ENCODE data around the gene RAI1. TPM values are rescaled to one million over a fixed set of nuclear protein-coding genes. Genes with fewer than 3 reads are reported as not detected.
A peak's percentile ranks its signal among the peaks of the same experiment; 100 is the strongest.

RAI1 gene
- total and polyA plus RNA-seq, 2 of the 8 experiments (the other 6 are each of a cell fraction or from before 2014, with no cell fraction given), result 0.39 to 1.2 TPM

GRCh38 chr17:17817552-17817947 is 136.3 kb downstream of the RAI1 start:
- no peak overlapping the region for H2BK120ac ChIP-seq (replicated peaks; ENCODE audit: low read depth, low read length)
- peaks cover 23 to 60% (median 42%) of the 10 kb centered on the region in 4 experiments; a peak in 7 of 8 replicates for H3K36me3 ChIP-seq (ENCODE audit: control insufficient read depth in 2 of 4, insufficient read depth in 4 of 4, low read length in 3 of 4)
- no peak overlapping the region for H3K27ac ChIP-seq (ENCODE audit: low read depth, low read length)
- DNase-seq (ENCODE audit: low read depth in 1 of 2, low spot score in 2 of 2), result no peak
- H2BK15ac ChIP-seq (ENCODE audit: low read length), result no peak overlapping the region
- no peak overlapping the region for H2AK5ac ChIP-seq (ENCODE audit: low read depth, low read length)
- H3K79me1 ChIP-seq (ENCODE audit: low read depth, low read length), result peaks cover 27% of the 10 kb centered on the region
- no peak for FAIRE-seq
- no peaks in the 10 kb centered on the region; the same call in 1 of the 2 replicates for H3K23me2 ChIP-seq (ENCODE audit: low read depth, low read length)
- CTCF ChIA-PET (ENCODE audit: partially characterized antibody), result interaction anchor here (1.0 to 18.1 kb wide), 6 partner anchors 14 to 147 kb away, joined by 3 to 375 read pairs (median 5); partner anchors contain the start of gene SREBF1
- no peak overlapping the region for H3K23ac ChIP-seq (ENCODE audit: insufficient read length)
- H3K9me3 ChIP-seq (ENCODE audit: insufficient read depth in 2 of 2, low read depth in 1 of 2, low read length in 1 of 2), result no peaks in the 10 kb centered on the region
- H3K18ac ChIP-seq (ENCODE audit: extremely low read depth, low read length), result no peak overlapping the region
- no peak overlapping the region for H3K14ac ChIP-seq (ENCODE audit: insufficient read length)
- no peak overlapping the region for H3K4ac ChIP-seq (replicated peaks; ENCODE audit: insufficient read length, low read depth, low read length)
- no peak overlapping the region for H3K4me3 ChIP-seq (ENCODE audit: extremely low read depth in 1 of 4, insufficient read depth in 2 of 4, low read depth in 3 of 4, low read length in 4 of 4)
- no peak overlapping the region for H4K91ac ChIP-seq (replicated peaks; ENCODE audit: insufficient read length, low read length)
- H2BK12ac ChIP-seq (ENCODE audit: low read depth, low read length), result peak overlapping the region; percentile 63; the same call in 1 of the 2 replicates
- 81% methylated on average over 10 of the region's 10 CpGs; no CpG with 5 or more reads in 1 of the 2 experiments for WGBS, 2 experiments (ENCODE audit: extremely low coverage in 1 of 2, insufficient coverage in 1 of 2, insufficient read length in 1 of 2, insufficient replicate concordance in 2 of 2, low coverage in 1 of 2, low lambda C conversion rate in 2 of 2, missing lambda C conversion rate in 1 of 2)
- H2BK5ac ChIP-seq (ENCODE audit: low read depth, low read length), result peak overlapping the region; percentile 46; the same call in 1 of the 2 replicates
- no peaks in the 10 kb centered on the region for H3K27me3 ChIP-seq (replicated peaks in 1 of 4; ENCODE audit: control insufficient read depth in 3 of 4, extremely low read depth in 1 of 4, insufficient read depth in 3 of 4, low read length in 3 of 4)
- no peak overlapping the region for H2BK20ac ChIP-seq (ENCODE audit: low read length)
- peaks cover 0 to 14% (median 7%) of the 10 kb centered on the region in 4 experiments; a peak in 5 of 7 replicates for H3K4me1 ChIP-seq (replicated peaks in 1 of 4; ENCODE audit: control insufficient read depth in 3 of 4, insufficient read depth in 4 of 4, low read length in 3 of 4)
- peak overlapping the region; percentile 18; the same call in 1 of the 2 replicates for H4K8ac ChIP-seq (ENCODE audit: extremely low read depth, insufficient read depth, low read length)
- H4K20me1 ChIP-seq (replicated peaks in 1 of 2; ENCODE audit: control insufficient read depth in 1 of 2, insufficient read depth in 2 of 2, low read length in 2 of 2), result peaks cover 34 to 47% of the 10 kb centered on the region in 2 experiments
- H3K79me2 ChIP-seq (ENCODE audit: control insufficient read depth in 1 of 2, insufficient read depth in 2 of 2, low read length in 2 of 2), result peaks cover 4 to 22% of the 10 kb centered on the region in 2 experiments; a peak in 3 of 4 replicates
- H2AFZ ChIP-seq (ENCODE audit: low read length), result no peak overlapping the region
- H3K4me2 ChIP-seq (ENCODE audit: insufficient read depth in 1 of 2, low read depth in 2 of 2, low read length in 2 of 2), result no peak overlapping the region
- no peak overlapping the region for H3K56ac ChIP-seq (replicated peaks; ENCODE audit: insufficient read length, low read depth, low read length)
- POLR2A ChIA-PET (ENCODE audit: partially characterized antibody), result interaction anchor here (0.6 to 24.7 kb wide), 5 partner anchors 13 to 46 kb away, joined by 3 to 532 read pairs (median 4); partner anchors contain the start of gene SREBF1
- no peak overlapping the region for H3K9ac ChIP-seq (replicated peaks in 1 of 4; ENCODE audit: extremely low read depth in 1 of 4, low read depth in 3 of 4, low read length in 3 of 4)
- H4K5ac ChIP-seq (ENCODE audit: insufficient read length, low read depth, low read length), result no peak overlapping the region
- TF ChIP-seq MAX (IDR thresholded peaks at IDR 0.05) (no peak), SRF (IDR thresholded peaks at IDR 0.05; ENCODE audit: low read depth, low read length) (no peak), HDAC6 (IDR thresholded peaks at IDR 0.05; ENCODE audit: low read depth, low read length) (no peak), SP1 (IDR thresholded peaks at IDR 0.05; ENCODE audit: low read depth, low read length) (no peak), TEAD4 (IDR thresholded peaks at IDR 0.05; ENCODE audit: low read depth, low read length) (no peak), HDAC2 (IDR thresholded peaks at IDR 0.05; ENCODE audit: borderline replicate concordance in 1 of 2, low read depth in 2 of 2, low read length in 2 of 2) (no peak), EP300 (IDR thresholded peaks at IDR 0.05; ENCODE audit: borderline replicate concordance in 1 of 2, low read depth in 2 of 2, low read length in 2 of 2) (no peak), CHD1 (IDR thresholded peaks at IDR 0.05; ENCODE audit: low read depth, low read length) (no peak), KDM4A (IDR thresholded peaks at IDR 0.05; ENCODE audit: low read depth, low read length, severe bottlenecking) (no peak), SIX5 (IDR thresholded peaks at IDR 0.05; ENCODE audit: low read depth, low read length) (no peak), POU5F1 (IDR thresholded peaks at IDR 0.05; ENCODE audit: low read depth, low read length) (no peak), EGR1 (IDR thresholded peaks at IDR 0.05; ENCODE audit: borderline replicate concordance, low read depth, low read length) (no peak), E2F6 (IDR thresholded peaks at IDR 0.05) (no peak)

Data from H1 (cell line).